K562 (cell line): ENCODE results near the gene DIP2A. TPM values are rescaled to one million over a fixed set of nuclear protein-coding genes. Genes with fewer than 3 reads are reported as not detected.

ENCODE experiments used
- ARHGAP35 ChIP-seq: fragments of 450-650 bp; IDR thresholded peaks from 2 replicates; pipeline ENCODE4 v1.6.1; 2018; ENCODE audit not compliant: partially characterized antibody
- BDP1 ChIP-seq: IDR thresholded peaks from 3 replicates; pipeline ENCODE4 v1.6.1; 2011; ENCODE audit not compliant: insufficient read length, insufficient read depth
- CBFA2T3 ChIP-seq: fragments of 450-650 bp; IDR thresholded peaks from 2 replicates; pipeline ENCODE4 v1.6.1; 2017
- CBX5 ChIP-seq: IDR thresholded peaks from 2 replicates; pipeline ENCODE4 v1.6.1; 2014; ENCODE audit warnings: low read depth, borderline replicate concordance
- CCAR2 ChIP-seq: fragments of 200-400 bp; formaldehyde crosslinking; IDR thresholded peaks from 2 replicates; pipeline ENCODE4 v1.6.1; 2017; ENCODE audit warnings: mild to moderate bottlenecking, low read depth, low read length
- CTCF ChIP-seq, 3 experiments: IDR thresholded peaks in 2 of 3; conservative IDR thresholded peaks in 1 of 3; 2 replicates each; pipeline ENCODE4 v1.5.1; 2011 to 2012; ENCODE audit warnings: low read length in 3 of 3, mild to moderate bottlenecking in 3 of 3, control low read depth in 2 of 3, improper control_type of control experiment in 1 of 3, inconsistent platforms in 1 of 3, low read depth in 1 of 3, mixed read lengths in 1 of 3, moderate library complexity in 1 of 3; ENCODE audit not compliant: insufficient read depth in 2 of 3
- HDAC8 ChIP-seq: fragments of 450-650 bp; IDR thresholded peaks from 2 replicates; pipeline ENCODE4 v1.6.1; 2016; ENCODE audit warnings: mild to moderate bottlenecking, missing genetic modification characterization, moderate library complexity, missing compliant biosample characterization
- ID3 ChIP-seq, 2 experiments: fragments of 250-450 bp in 1 of 2; fragments of 450-650 bp in 1 of 2; sonication (Bioruptor Pico) in 1 of 2; IDR thresholded peaks; 2 replicates each; pipeline versions ENCODE4 v1.6.1 to v1.8.0; 2016 to 2021; ENCODE audit warnings: mild to moderate bottlenecking in 2 of 2, moderate library complexity in 2 of 2, missing compliant biosample characterization in 1 of 2, missing genetic modification characterization in 1 of 2
- LEF1 ChIP-seq: fragments of 450-650 bp; IDR thresholded peaks from 2 replicates; pipeline ENCODE4 v1.6.1; 2016; ENCODE audit warnings: mild to moderate bottlenecking
- NR2F6 ChIP-seq: fragments of 450-650 bp; formaldehyde crosslinking; IDR thresholded peaks from 2 replicates; pipeline ENCODE4 v1.4.0; 2020; ENCODE audit warnings: mild to moderate bottlenecking
- NR4A1 ChIP-seq, 2 experiments: fragments of 250-450 bp in 1 of 2; fragments of 450-650 bp in 1 of 2; sonication (Bioruptor Pico) in 1 of 2; IDR thresholded peaks; 2 replicates each; pipeline versions ENCODE4 v1.4.0 to v1.6.1; 2016 to 2020; ENCODE audit warnings: mild to moderate bottlenecking in 2 of 2, missing compliant biosample characterization in 1 of 2, missing genetic modification characterization in 1 of 2, moderate library complexity in 1 of 2
- NUFIP1 ChIP-seq: fragments of 450-650 bp; IDR thresholded peaks from 2 replicates; pipeline ENCODE4 v1.6.1; 2018; ENCODE audit not compliant: partially characterized antibody
- PHTF2 ChIP-seq: fragments of 250-450 bp; sonication (Bioruptor Pico); IDR thresholded peaks from 2 replicates; pipeline ENCODE4 v1.5.0; 2021; ENCODE audit warnings: mild to moderate bottlenecking
- PRDM10 ChIP-seq: fragments of 450-650 bp; IDR thresholded peaks from 2 replicates; pipeline ENCODE4 v1.6.1; 2018; ENCODE audit not compliant: partially characterized antibody
- RREB1 ChIP-seq: fragments of 250-450 bp; sonication (Bioruptor Pico); IDR thresholded peaks from 2 replicates; pipeline ENCODE4 v1.4.0; 2020
- SMARCE1 ChIP-seq: fragments of 450-650 bp; IDR thresholded peaks from 2 replicates; pipeline ENCODE4 v1.7.1; 2016; ENCODE audit warnings: mild to moderate bottlenecking
- TARDBP ChIP-seq: fragments of 450-650 bp; IDR thresholded peaks from 2 replicates; pipeline ENCODE4 v1.6.1; 2016
- polyA plus RNA-seq, 8 experiments: library from polyadenylated mRNA; depleted of rRNA in 4 of 8; stranded (reverse) in 5 of 8; unstranded in 3 of 8; fragments of >200 nt; fragmentation: Nextera tagmentation in 2 of 8; fragmentation: Illumina TruSeq in 1 of 8; extraction: Ambion mirVana in 2 of 8; extraction: Trizol in 1 of 8; gene quantifications; 2 replicates each; pipeline versions ENCODE4 v1.2.1 to v1.2.3, GENCODE V29; 2011 to 2014; ENCODE audit warnings: inconsistent platforms in 1 of 8, missing spikeins in 1 of 8
- total RNA-seq, 7 experiments: library from RNA; depleted of rRNA in 6 of 7; stranded (reverse); fragments of >200 nt in 6 of 7; fragmentation: Illumina TruSeq in 2 of 7; extraction: Trizol in 2 of 7; gene quantifications; 2 replicates each; pipeline versions ENCODE4 v1.2.1 to v1.2.3, GENCODE V29; 2011 to 2021; ENCODE audit warnings: low replicate concordance in 1 of 7

Gene DIP2A
- total and polyA plus RNA-seq, 9 of the 15 experiments (the other 6 are each of a cell fraction or from before 2014, with no cell fraction given), result 4.3 to 34.5 (median 20.3) TPM

GRCh38 chr21:46459024-46459355 lies 299 bp downstream of the DIP2A start (continued):
- TF ChIP-seq ARHGAP35 (no peak), CBX5 (no peak), BDP1 (no peak), SMARCE1 (no peak), NR4A1 (CRISPR knock-in tag; IDR thresholded peaks at IDR 0.05) (0 out of 2 replicates have a peak, but pooled peaks have one; percentile 80), NR4A1 (tag; IDR thresholded peaks at IDR 0.05) (0 out of 2 replicates have a peak, but pooled peaks have one; percentile 13), CTCF (IDR thresholded peaks at IDR 0.05 in 2 of 3, conservative IDR thresholded peaks at IDR 0.05 in 1 of 3; ENCODE audit: insufficient read depth in 2 of 3, low read depth in 1 of 3, low read length in 3 of 3) (0 out of 6 replicates have a peak, but pooled peaks of 1 of the 3 experiments have one; percentile 2), NUFIP1 (no peak), LEF1 (no peak), TARDBP (0 out of 2 replicates have a peak, but pooled peaks have one; percentile 45), PRDM10 (no peak), CBFA2T3 (no peak), CCAR2 (no peak), NR2F6 (no peak), PHTF2 (CRISPR knock-in tag) (no peak), ID3 (CRISPR knock-in tag; IDR thresholded peaks at IDR 0.05) (no peak), ID3 (tag; IDR thresholded peaks at IDR 0.05) (no peak; the same call in 1 of the 2 replicates), HDAC8 (tag) (0 out of 2 replicates have a peak, but pooled peaks have one; percentile 12), RREB1 (CRISPR knock-in tag) (0 out of 2 replicates have a peak, but pooled peaks have one; percentile 69)
